Measurements from ENCODE around the gene SLC44A3. TPM values are rescaled to one million over a fixed set of nuclear protein-coding genes. Genes with fewer than 3 reads are reported as not detected.
"Not testable (repeated sequence)": the region's sequence is repeated elsewhere in the genome, so short reads cannot be mapped to it uniquely, and the experiment has no call there.

The SLC44A3 gene
- total RNA-seq, 2 donors from 2014 or later, result 5.5 to 6.3 TPM

GRCh38 chr1:94936861-94937620 is 116.9 kb downstream of the SLC44A3 start:
- H3K4me1 ChIP-seq (ENCODE audit: control insufficient read depth, insufficient read depth, low read length), result peaks cover 6% of the 10 kb centered on the region
- no peaks in the 10 kb centered on the region for H3K27me3 ChIP-seq (ENCODE audit: control insufficient read depth, insufficient read depth, low read length, poor library complexity, severe bottlenecking)
- H3K9me3 ChIP-seq (ENCODE audit: control insufficient read depth, low read length), result no peaks in the 10 kb centered on the region
- Mint-ChIP-seq H3K9me3 (no peaks in the 10 kb centered on the region), H3K36me3 (ENCODE audit: low read depth) (peaks cover 11% of the 10 kb centered on the region), H3K4me3 (no peak overlapping the region), H3K27me3 (ENCODE audit: insufficient read depth) (peaks cover 3% of the 10 kb centered on the region), H3K27ac (no peak overlapping the region), H3K4me1 (peaks cover 21% of the 10 kb centered on the region)
- no peak overlapping the region for H3K27ac ChIP-seq (ENCODE audit: low read depth, low read length)
- H3K4me3 ChIP-seq (ENCODE audit: low read length), result peak overlapping the region; percentile 36
- H3K36me3 ChIP-seq (ENCODE audit: control insufficient read depth, insufficient read depth, low read length), result peaks cover under 1% of the 10 kb centered on the region
- no peak overlapping the region for H3K9ac ChIP-seq (ENCODE audit: extremely low read depth, low read length, poor library complexity, severe bottlenecking)
- 61 to 63% methylated on average over 4 to 5 of the region's 5 CpGs for WGBS, 2 experiments (ENCODE audit: insufficient coverage in 1 of 2, insufficient read length in 1 of 2)
- TF ChIP-seq, protein P1, sequence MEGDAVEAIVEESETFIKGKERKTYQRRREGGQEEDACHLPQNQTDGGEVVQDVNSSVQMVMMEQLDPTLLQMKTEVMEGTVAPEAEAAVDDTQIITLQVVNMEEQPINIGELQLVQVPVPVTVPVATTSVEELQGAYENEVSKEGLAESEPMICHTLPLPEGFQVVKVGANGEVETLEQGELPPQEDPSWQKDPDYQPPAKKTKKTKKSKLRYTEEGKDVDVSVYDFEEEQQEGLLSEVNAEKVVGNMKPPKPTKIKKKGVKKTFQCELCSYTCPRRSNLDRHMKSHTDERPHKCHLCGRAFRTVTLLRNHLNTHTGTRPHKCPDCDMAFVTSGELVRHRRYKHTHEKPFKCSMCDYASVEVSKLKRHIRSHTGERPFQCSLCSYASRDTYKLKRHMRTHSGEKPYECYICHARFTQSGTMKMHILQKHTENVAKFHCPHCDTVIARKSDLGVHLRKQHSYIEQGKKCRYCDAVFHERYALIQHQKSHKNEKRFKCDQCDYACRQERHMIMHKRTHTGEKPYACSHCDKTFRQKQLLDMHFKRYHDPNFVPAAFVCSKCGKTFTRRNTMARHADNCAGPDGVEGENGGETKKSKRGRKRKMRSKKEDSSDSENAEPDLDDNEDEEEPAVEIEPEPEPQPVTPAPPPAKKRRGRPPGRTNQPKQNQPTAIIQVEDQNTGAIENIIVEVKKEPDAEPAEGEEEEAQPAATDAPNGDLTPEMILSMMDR (conservative IDR thresholded peaks at IDR 0.05), result no peak
- DNase-seq, result no peak

GRCh38 chr1:94937820-94938219 is 117.7 kb downstream of the SLC44A3 start:
- Mint-ChIP-seq H3K4me1 (peaks cover 21% of the 10 kb centered on the region), H3K9me3 (no peaks in the 10 kb centered on the region), H3K4me3 (no peak overlapping the region), H3K36me3 (ENCODE audit: low read depth) (peaks cover 10% of the 10 kb centered on the region), H3K27ac (no peak overlapping the region), H3K27me3 (ENCODE audit: insufficient read depth) (peaks cover 3% of the 10 kb centered on the region)
- no peak overlapping the region for H3K27ac ChIP-seq (ENCODE audit: low read depth, low read length)
- H3K4me1 ChIP-seq (ENCODE audit: control insufficient read depth, insufficient read depth, low read length), result peaks cover 6% of the 10 kb centered on the region
- H3K9ac ChIP-seq (ENCODE audit: extremely low read depth, low read length, poor library complexity, severe bottlenecking), result no peak overlapping the region
- WGBS, 2 experiments (ENCODE audit: insufficient coverage in 1 of 2, insufficient read length in 1 of 2), result 91% methylated on average over 1 of the region's 1 CpG; no CpG with 5 or more reads in 1 of the 2 experiments
- H3K9me3 ChIP-seq (ENCODE audit: control insufficient read depth, low read length), result no peaks in the 10 kb centered on the region
- no peak overlapping the region for H3K4me3 ChIP-seq (ENCODE audit: low read length)
- no peaks in the 10 kb centered on the region for H3K27me3 ChIP-seq (ENCODE audit: control insufficient read depth, insufficient read depth, low read length, poor library complexity, severe bottlenecking)
- DNase-seq, result no peak
- TF ChIP-seq, protein P1 (conservative IDR thresholded peaks at IDR 0.05), result no peak
- H3K36me3 ChIP-seq (ENCODE audit: control insufficient read depth, insufficient read depth, low read length), result no peaks in the 10 kb centered on the region

GRCh38 chr1:94940738-94941137 is 120.6 kb downstream of the SLC44A3 start:
- peaks cover 7% of the 10 kb centered on the region for H3K27me3 Mint-ChIP-seq (ENCODE audit: insufficient read depth)
- peaks cover 17% of the 10 kb centered on the region for H3K4me1 Mint-ChIP-seq
- no peak overlapping the region for H3K4me3 Mint-ChIP-seq

DNA sequence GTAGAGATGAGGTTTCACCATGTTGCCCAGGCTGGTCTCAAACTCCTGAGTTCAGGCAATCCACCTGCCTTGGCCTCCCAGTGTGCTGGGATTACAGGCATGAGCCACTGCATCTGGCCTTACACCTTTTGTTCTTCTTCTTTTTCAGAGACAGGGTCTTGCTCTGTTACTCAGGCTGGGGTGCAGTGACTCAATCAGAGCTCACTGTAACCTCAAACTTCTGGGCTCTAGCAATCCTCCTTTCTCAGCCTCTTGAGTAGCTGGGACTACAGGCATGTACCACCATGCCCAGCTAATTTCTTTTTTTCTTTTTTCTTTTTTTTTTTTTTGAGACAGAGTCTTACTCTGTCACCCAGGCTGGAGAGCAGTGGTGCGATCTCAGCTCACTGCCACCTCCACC is 121.3 kb downstream of the SLC44A3 start:
- H3K27ac ChIP-seq (ENCODE audit: low read depth, low read length); H3K36me3 ChIP-seq (ENCODE audit: control insufficient read depth, insufficient read depth, low read length); H3K9me3 Mint-ChIP-seq; H3K4me3 Mint-ChIP-seq; H3K27ac Mint-ChIP-seq; H3K9ac ChIP-seq (ENCODE audit: extremely low read depth, low read length, poor library complexity, severe bottlenecking); H3K4me1 ChIP-seq (ENCODE audit: control insufficient read depth, insufficient read depth, low read length); H3K9me3 ChIP-seq (ENCODE audit: control insufficient read depth, low read length); H3K4me3 ChIP-seq (ENCODE audit: low read length); H3K27me3 ChIP-seq (ENCODE audit: control insufficient read depth, insufficient read depth, low read length, poor library complexity, severe bottlenecking); DNase-seq; H3K36me3 Mint-ChIP-seq (ENCODE audit: low read depth); H3K27me3 Mint-ChIP-seq (ENCODE audit: insufficient read depth): not testable (repeated sequence)
- 100% methylated on average over 1 of the region's 1 CpG; no CpG with 5 or more reads in 1 of the 2 experiments for WGBS, 2 experiments (ENCODE audit: insufficient coverage in 1 of 2, insufficient read length in 1 of 2)
- H3K4me1 Mint-ChIP-seq, result peaks cover 11% of the 10 kb centered on the region

More at GRCh38 chr1:94940738-94941137, 120.6 kb downstream of the SLC44A3 start:
- DNase-seq, result no peak
- Mint-ChIP-seq H3K27ac (no peak overlapping the region), H3K9me3 (no peaks in the 10 kb centered on the region), H3K36me3 (ENCODE audit: low read depth) (no peaks in the 10 kb centered on the region)
- WGBS, 2 experiments (ENCODE audit: insufficient coverage in 1 of 2, insufficient read length in 1 of 2), result 97% methylated on average over 3 of the region's 3 CpGs
- Histone ChIP-seq H3K36me3 (ENCODE audit: control insufficient read depth, insufficient read depth, low read length) (no peaks in the 10 kb centered on the region), H3K9ac (ENCODE audit: extremely low read depth, low read length, poor library complexity, severe bottlenecking) (no peak overlapping the region), H3K9me3 (ENCODE audit: control insufficient read depth, low read length) (no peaks in the 10 kb centered on the region), H3K27ac (ENCODE audit: low read depth, low read length) (no peak overlapping the region), H3K27me3 (ENCODE audit: control insufficient read depth, insufficient read depth, low read length, poor library complexity, severe bottlenecking) (no peaks in the 10 kb centered on the region), H3K4me3 (ENCODE audit: low read length) (no peak overlapping the region), H3K4me1 (ENCODE audit: control insufficient read depth, insufficient read depth, low read length) (peaks cover 6% of the 10 kb centered on the region)
- TF ChIP-seq, protein P1 (conservative IDR thresholded peaks at IDR 0.05), result no peak
